IMR-90 (cell line): ENCODE measurements around the gene TM4SF4.

Experiments used
- CEBPB ChIP-seq: IDR thresholded peaks from 2 replicates; pipeline ENCODE4 v1.6.1; 2012; ENCODE audit warnings: low read depth, low read length, improper control_type of control experiment
- USF2 ChIP-seq: fragments of 150-350 bp; IDR thresholded peaks from 2 replicates; pipeline ENCODE4 v1.6.1; 2017; ENCODE audit warnings: mild to moderate bottlenecking, antibody characterized with exemption, low read length, low read depth

- TF ChIP-seq CEBPB (peak; percentile 48; the same call in 1 of the 2 replicates), USF2 (no peak)
These were observed 66.6 kb downstream of the TM4SF4 start for GRCh38 chr3:149541091-149541491.
